MCF 10A (cell line): ENCODE measurements around the gene PPDPF. TPM values are rescaled to one million over a fixed set of nuclear protein-coding genes. Genes with fewer than 3 reads are reported as not detected.

ENCODE experiments used
- BruUV-seq: library from RNA; stranded (reverse); fragments of 400-500 nt; replicated peaks from 2 replicates; lab custom pipeline; 2021; lab: Mats Ljungman, UMichigan
- CTCF ChIA-PET: fragments of 300-600 bp; sonication (Branson Sonifier 250); formaldehyde crosslinking; extraction: SDS; loops from one replicate; lab custom pipeline; 2021; ENCODE audit warnings: antibody characterized with exemption, inconsistent platforms; lab: Yijun Ruan, JAX
- POLR2A ChIA-PET: fragments of 300-600, 350-650 bp; sonication (Branson Sonifier 250); formaldehyde crosslinking; extraction: SDS; loops from one replicate; lab custom pipeline; 2020; ENCODE audit warnings: antibody characterized with exemption, inconsistent platforms; lab: Yijun Ruan, JAX
- DNase-seq: peaks from one replicate; pipeline ENCODE4 v3.0.0-alpha.2; 2018; ENCODE audit not compliant: unreplicated experiment
- H3K27ac Mint-ChIP-seq: one replicate; pipeline ENCODE4 v1.8.0; 2022; ENCODE audit warnings: mild to moderate bottlenecking, low read depth, mixed read lengths; ENCODE audit not compliant: unreplicated experiment
- H3K27me3 Mint-ChIP-seq: one replicate; pipeline ENCODE4 v1.8.0; 2022; ENCODE audit warnings: mixed read lengths; ENCODE audit not compliant: insufficient read depth, unreplicated experiment
- H3K36me3 Mint-ChIP-seq: one replicate; pipeline ENCODE4 v1.8.0; 2022; ENCODE audit warnings: mild to moderate bottlenecking, moderate library complexity, mixed read lengths; ENCODE audit not compliant: insufficient read depth, unreplicated experiment
- H3K4me1 Mint-ChIP-seq: one replicate; pipeline ENCODE4 v1.8.0; 2022; ENCODE audit warnings: mixed read lengths; ENCODE audit not compliant: insufficient read depth, unreplicated experiment
- H3K4me3 Mint-ChIP-seq: one replicate; pipeline ENCODE4 v1.8.0; 2022; ENCODE audit warnings: mild to moderate bottlenecking, moderate library complexity, mixed read lengths; ENCODE audit not compliant: unreplicated experiment
- H3K9me3 Mint-ChIP-seq: one replicate; pipeline ENCODE4 v1.8.0; 2022; ENCODE audit warnings: mixed read lengths; ENCODE audit not compliant: unreplicated experiment
- intact Hi-C: fragments of 100-400 bp; cut with micrococcal nuclease; formaldehyde crosslinking; loops from 2 replicates; pipeline ENCODE4 v1.14.1; 2022
- total RNA-seq: library from RNA; stranded (reverse); gene quantifications from 2 replicates; pipeline ENCODE4 v1.2.3, GENCODE V29; 2022
- TF ChIP-seq, protein P1 (sequence below): fragments of 200-600 bp; IDR thresholded peaks from one replicate; pipeline ENCODE4 v1.8.0; 2022; ENCODE audit warnings: antibody characterized with exemption, mild to moderate bottlenecking; ENCODE audit not compliant: unreplicated experiment

Gene PPDPF
- total RNA-seq, 1 experiment from 2014 or later, result 315 TPM

DNA sequence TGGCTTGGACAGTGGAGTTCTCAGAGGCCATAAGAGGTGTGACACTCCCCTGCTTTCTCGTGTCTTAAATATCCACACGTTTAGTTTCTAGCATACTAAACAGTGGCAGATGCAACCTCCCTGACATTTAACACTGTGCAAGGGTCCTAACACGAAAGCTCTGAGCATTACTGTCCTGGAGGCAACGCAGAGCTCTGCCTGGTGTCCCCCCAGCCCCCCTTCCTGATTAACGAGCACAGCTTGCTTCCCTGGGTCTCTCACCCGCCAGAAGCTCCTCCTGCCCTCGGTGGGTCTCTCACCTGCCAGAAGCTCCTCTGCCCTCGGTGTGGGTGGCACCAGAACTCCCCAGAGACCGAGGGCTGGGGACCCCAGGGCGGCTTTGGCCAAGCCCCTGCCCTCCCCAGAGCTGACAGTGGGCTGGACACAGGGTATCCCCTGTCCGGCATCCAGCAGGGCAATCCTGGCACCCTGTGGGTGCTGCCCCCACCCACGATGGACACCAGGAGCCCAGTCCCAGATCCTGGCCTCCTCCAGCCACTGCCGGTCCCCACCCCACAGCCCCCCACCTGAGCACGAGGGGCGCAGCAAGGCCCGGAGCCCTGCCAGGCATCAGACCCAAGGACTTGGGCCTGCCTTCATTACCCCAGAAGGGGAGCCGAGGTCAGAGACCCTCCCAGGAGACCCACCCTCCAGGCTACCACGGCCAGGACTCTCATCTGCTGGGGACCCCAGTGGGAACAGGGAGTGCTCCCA is 35.7 kb upstream of the PPDPF start:
- Mint-ChIP-seq H3K36me3 (no peaks in the 10 kb centered on the region), H3K4me3 (no peak overlapping the region), H3K27me3 (peaks cover 36% of the 10 kb centered on the region), H3K27ac (no peak overlapping the region), H3K4me1 (peaks cover 17% of the 10 kb centered on the region), H3K9me3 (no peaks in the 10 kb centered on the region)
- ChIA-PET POLR2A (no interaction called here), CTCF (no interaction called here)
- no peak for DNase-seq
- intact Hi-C loops, result loop anchor here (5.0 kb wide), 1 partner anchor 178 kb away; no protein-coding TSS in a partner anchor
- TF ChIP-seq, protein P1, sequence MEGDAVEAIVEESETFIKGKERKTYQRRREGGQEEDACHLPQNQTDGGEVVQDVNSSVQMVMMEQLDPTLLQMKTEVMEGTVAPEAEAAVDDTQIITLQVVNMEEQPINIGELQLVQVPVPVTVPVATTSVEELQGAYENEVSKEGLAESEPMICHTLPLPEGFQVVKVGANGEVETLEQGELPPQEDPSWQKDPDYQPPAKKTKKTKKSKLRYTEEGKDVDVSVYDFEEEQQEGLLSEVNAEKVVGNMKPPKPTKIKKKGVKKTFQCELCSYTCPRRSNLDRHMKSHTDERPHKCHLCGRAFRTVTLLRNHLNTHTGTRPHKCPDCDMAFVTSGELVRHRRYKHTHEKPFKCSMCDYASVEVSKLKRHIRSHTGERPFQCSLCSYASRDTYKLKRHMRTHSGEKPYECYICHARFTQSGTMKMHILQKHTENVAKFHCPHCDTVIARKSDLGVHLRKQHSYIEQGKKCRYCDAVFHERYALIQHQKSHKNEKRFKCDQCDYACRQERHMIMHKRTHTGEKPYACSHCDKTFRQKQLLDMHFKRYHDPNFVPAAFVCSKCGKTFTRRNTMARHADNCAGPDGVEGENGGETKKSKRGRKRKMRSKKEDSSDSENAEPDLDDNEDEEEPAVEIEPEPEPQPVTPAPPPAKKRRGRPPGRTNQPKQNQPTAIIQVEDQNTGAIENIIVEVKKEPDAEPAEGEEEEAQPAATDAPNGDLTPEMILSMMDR, result no peak
- no TSS peak for BruUV-seq

DNA sequence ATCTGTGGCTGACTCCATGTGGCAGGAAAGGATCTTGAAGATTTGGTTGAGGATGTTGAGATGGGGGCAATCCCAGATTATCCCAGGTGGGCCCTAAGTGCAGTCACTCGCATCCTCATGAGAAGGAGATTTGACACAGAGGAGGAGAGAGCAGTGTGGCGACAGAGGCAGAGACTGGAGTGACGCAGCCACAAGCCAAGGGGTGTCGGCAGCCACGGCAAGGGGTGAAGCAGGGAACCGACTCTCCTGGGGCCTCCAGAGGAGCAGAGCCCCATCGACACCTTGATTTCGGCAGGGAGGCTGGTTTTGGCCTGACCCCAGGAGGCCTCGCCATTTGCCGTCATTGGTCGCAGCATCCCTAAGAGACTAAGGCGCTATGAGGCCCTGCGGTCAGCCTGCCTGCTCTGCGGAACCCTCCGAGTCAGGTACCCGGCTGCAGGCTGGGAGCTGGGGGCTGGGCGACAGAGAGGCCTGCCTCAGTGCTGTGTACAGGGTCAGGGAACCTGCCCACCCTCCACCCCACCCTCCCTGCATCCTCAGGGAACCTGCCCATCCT is 34.2 kb upstream of the PPDPF start:
- TF ChIP-seq, protein P1, result no peak
- H3K27me3 Mint-ChIP-seq, result peaks cover 33% of the 10 kb centered on the region
- peaks cover 14% of the 10 kb centered on the region for H3K4me1 Mint-ChIP-seq
- peaks cover 2% of the 10 kb centered on the region for H3K9me3 Mint-ChIP-seq
- DNase-seq, result no peak
- intact Hi-C loops, result no loop called here
- no peak overlapping the region for H3K4me3 Mint-ChIP-seq
- BruUV-seq, result no TSS peak
- POLR2A ChIA-PET, result no interaction called here
- CTCF ChIA-PET, result interaction anchor here (1.1 kb wide), 1 partner anchor 10 kb away, joined by 4 read pairs; no protein-coding TSS in a partner anchor
- no peak overlapping the region for H3K27ac Mint-ChIP-seq
- no peaks in the 10 kb centered on the region for H3K36me3 Mint-ChIP-seq

DNA sequence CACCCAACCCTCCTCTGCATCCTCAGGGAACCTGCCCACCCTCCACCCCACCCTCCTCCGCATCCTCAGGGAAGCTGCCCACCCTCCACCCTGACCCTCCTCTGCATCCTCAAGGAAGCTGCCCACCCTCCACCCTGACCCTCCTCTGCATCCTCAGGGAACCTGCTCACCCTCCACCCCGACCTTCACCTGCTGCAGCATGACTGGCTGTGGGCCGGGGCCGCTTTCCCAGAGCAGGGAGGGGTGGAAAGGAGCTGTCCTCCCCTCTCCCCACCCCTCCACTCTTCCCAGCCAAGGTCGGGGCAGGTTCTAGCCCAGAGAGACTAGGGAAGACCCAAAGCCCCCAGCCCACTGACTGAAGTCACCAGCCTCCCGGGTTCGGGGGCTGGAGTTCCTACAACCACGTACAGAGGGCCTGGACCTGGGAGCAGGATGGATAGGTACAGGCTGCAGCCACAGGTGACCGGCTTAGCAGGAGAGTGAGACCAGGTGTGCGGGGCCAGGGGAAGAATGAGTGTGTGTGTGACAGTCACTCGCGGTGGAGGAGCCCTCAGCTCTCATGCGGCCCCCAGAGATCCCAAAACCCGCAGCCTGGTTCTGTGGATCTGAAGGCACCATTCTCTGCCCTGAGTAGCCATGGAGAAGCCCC is 33.3 kb upstream of the PPDPF start:
- H3K9me3 Mint-ChIP-seq, result peaks cover 11% of the 10 kb centered on the region
- no peak overlapping the region for H3K4me3 Mint-ChIP-seq
- no peak for DNase-seq
- peaks cover 9% of the 10 kb centered on the region for H3K4me1 Mint-ChIP-seq
- peaks cover 24% of the 10 kb centered on the region for H3K27me3 Mint-ChIP-seq
- no peak overlapping the region for H3K27ac Mint-ChIP-seq
- peaks cover under 1% of the 10 kb centered on the region for H3K36me3 Mint-ChIP-seq
- ChIA-PET POLR2A (no interaction called here), CTCF (interaction anchor here (1.1 kb wide), 1 partner anchor 9 kb away, joined by 4 read pairs; no protein-coding TSS in a partner anchor)
- no TSS peak for BruUV-seq
- TF ChIP-seq, protein P1, result no peak
- intact Hi-C loops, result no loop called here

DNA sequence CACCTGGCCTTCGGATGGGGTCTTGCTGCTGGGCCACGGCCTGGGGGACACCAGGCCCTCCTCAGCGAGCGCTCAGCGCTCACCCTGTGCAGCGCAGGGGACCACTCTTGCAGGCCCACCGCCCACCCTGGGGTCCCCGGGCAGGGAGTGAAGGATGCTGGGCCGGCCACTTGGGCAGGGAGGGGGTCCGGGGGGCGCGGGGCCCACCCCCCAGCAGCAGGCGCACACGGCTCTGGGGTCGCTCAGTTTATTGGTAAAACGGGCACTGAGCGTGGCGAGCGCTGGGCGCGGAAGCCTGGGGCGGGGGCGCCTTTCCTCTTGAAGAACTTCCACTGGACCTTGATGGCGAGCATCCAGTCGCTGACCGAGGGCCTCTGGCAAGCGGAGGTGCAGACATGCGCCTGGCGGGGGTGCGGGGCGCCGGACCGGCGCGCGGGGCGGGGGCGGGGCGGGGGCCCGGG is 32.8 kb upstream of the PPDPF start:
- Mint-ChIP-seq H3K9me3 (peaks cover 17% of the 10 kb centered on the region), H3K4me1 (peaks cover 4% of the 10 kb centered on the region), H3K4me3 (no peak overlapping the region), H3K27me3 (peaks cover 19% of the 10 kb centered on the region), H3K27ac (no peak overlapping the region), H3K36me3 (peaks cover 5% of the 10 kb centered on the region)
- POLR2A ChIA-PET, result no interaction called here
- CTCF ChIA-PET, result interaction anchor here (1.1 kb wide), 1 partner anchor 8 kb away, joined by 4 read pairs; no protein-coding TSS in a partner anchor
- intact Hi-C loops, result no loop called here
- BruUV-seq, result no TSS peak
- TF ChIP-seq, protein P1, result no peak
- no peak for DNase-seq
